Fibroblast of villous mesenchyme (primary cell): ENCODE results near the gene CEP43. TPM values are rescaled to one million over a fixed set of nuclear protein-coding genes. Genes with fewer than 3 reads are reported as not detected.

ENCODE experiments used
- DNase-seq: peaks from one replicate; pipeline ENCODE4 v3.0.0-alpha.2; 2010; ENCODE audit warnings: low read depth
- H3K4me3 ChIP-seq: 2 replicates; pipeline ENCODE4 v1.5.1; 2011; ENCODE audit warnings: low read depth, mild to moderate bottlenecking, low read length
- total RNA-seq: library from RNA; depleted of rRNA; stranded (reverse); fragments of >200 nt; gene quantifications from 2 replicates; pipeline ENCODE4 v1.2.3, GENCODE V29; 2012
- TF ChIP-seq, protein P1 (sequence below): IDR thresholded peaks from 2 replicates; pipeline ENCODE4 v1.5.1; 2012; ENCODE audit warnings: low read depth, mild to moderate bottlenecking, low read length; ENCODE audit not compliant: insufficient read depth

The CEP43 gene
- total RNA-seq, 1 donor, result 37.6 TPM

- DNase-seq, result no peak
- TF ChIP-seq, protein P1, sequence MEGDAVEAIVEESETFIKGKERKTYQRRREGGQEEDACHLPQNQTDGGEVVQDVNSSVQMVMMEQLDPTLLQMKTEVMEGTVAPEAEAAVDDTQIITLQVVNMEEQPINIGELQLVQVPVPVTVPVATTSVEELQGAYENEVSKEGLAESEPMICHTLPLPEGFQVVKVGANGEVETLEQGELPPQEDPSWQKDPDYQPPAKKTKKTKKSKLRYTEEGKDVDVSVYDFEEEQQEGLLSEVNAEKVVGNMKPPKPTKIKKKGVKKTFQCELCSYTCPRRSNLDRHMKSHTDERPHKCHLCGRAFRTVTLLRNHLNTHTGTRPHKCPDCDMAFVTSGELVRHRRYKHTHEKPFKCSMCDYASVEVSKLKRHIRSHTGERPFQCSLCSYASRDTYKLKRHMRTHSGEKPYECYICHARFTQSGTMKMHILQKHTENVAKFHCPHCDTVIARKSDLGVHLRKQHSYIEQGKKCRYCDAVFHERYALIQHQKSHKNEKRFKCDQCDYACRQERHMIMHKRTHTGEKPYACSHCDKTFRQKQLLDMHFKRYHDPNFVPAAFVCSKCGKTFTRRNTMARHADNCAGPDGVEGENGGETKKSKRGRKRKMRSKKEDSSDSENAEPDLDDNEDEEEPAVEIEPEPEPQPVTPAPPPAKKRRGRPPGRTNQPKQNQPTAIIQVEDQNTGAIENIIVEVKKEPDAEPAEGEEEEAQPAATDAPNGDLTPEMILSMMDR, result no peak
- no peak overlapping the region for H3K4me3 ChIP-seq
Observed at GRCh38 chr6:167013067-167013466, 13.9 kb downstream of the CEP43 start.

- TF ChIP-seq, protein P1, result no peak
- H3K4me3 ChIP-seq, result no peak overlapping the region
- no peak for DNase-seq
Observed at GRCh38 chr6:167013946-167014345, 14.7 kb downstream of the CEP43 start.

- H3K4me3 ChIP-seq, result no peak overlapping the region
- DNase-seq, result no peak
- TF ChIP-seq, protein P1, result no peak
Observed at GRCh38 chr6:167015302-167015701, 16.1 kb downstream of the CEP43 start.

DNA sequence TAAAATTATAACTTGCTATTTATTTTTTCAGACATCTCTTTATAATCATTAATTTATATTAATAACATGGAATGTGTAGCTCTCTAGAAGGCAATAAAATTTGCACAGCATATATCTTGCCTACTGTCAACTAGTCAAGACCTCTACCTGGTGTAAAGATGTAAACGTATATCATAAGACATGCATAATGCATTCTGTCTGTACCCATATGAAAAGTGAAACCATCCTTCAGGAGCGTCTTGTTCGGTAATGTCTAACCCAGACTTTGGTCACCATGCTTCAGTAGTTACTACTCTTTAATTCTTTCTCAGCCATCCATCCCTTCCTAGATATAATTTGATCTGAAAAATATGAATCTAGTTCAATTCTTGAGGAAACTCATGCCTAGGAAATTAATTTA is 21.0 kb downstream of the CEP43 start:
- no peak overlapping the region for H3K4me3 ChIP-seq
- DNase-seq, result no peak
- TF ChIP-seq, protein P1, result no peak

- no peak overlapping the region for H3K4me3 ChIP-seq
- TF ChIP-seq, protein P1, result no peak
- DNase-seq, result no peak
Observed at GRCh38 chr6:167027308-167027707, 28.1 kb downstream of the CEP43 start.

- H3K4me3 ChIP-seq, result no peak overlapping the region
- TF ChIP-seq, protein P1, result no peak
- no peak for DNase-seq
Observed at GRCh38 chr6:167027772-167028171, 28.6 kb downstream of the CEP43 start.

DNA sequence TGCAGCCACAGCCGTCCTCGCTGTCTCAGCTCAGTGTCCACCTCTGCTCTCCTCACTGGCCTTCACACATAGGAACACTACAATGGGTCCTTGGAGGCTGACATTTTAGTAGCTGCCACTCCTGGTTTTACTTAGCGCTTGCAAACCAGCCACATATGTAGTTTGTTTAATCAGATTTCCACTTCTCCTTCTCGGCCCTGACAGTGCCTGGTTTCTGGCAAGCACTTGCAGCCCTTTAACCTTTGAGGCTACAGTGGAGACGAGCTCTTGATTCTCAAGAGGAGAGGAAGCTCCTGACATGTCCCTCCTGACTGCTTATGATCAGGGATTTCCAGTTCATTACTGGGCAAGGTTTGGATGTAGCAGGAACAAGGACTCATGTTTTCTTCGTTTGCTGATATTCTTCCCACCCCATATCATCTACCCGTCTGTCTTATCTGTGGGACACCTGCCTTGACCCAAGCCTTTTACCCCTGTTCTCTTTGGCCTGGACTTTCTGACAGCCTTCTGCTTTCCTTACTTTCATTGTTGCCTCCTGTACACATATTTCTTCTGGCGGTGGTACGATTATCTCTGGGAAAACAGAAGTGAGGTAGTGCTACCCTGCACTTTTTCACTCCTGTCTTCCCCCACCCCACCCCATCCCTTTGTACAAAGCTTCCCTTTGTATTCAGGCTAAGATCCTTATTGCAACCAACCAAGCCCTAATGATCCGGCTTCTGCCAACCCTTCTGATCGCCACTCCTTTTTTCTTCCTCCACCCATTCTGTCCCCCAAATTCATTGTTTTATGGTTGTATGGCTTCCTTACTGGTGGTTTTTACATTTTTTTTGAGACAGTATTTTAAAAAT is 31.2 kb downstream of the CEP43 start:
- no peak overlapping the region for H3K4me3 ChIP-seq
- TF ChIP-seq, protein P1, result no peak
- DNase-seq, result no peak
